Ascending aorta (tissue), 2 donors: ENCODE data around the gene GCAT. TPM values are rescaled to one million over a fixed set of nuclear protein-coding genes. Genes with fewer than 3 reads are reported as not detected.

Source experiments
- DNase-seq, 2 donors: peaks; one replicate each; pipeline ENCODE4 v3.0.0-alpha.2; 2019; ENCODE audit warnings: low spot score in 2 of 2
- H3K27ac ChIP-seq, 2 donors: fragments of 200-600 bp; sonication (generic); one replicate each; pipeline ENCODE4 v1.5.1; 2016 to 2017; ENCODE audit warnings: mild to moderate bottlenecking in 1 of 2
- H3K27me3 ChIP-seq: fragments of 200-600 bp; sonication (generic); one replicate; pipeline ENCODE4 v1.5.1; 2017
- H3K36me3 ChIP-seq, 2 donors: fragments of 200-600 bp; sonication (generic); one replicate each; pipeline ENCODE4 v1.5.1; 2016
- H3K4me1 ChIP-seq, 2 donors: fragments of 200-600 bp; sonication (generic); one replicate each; pipeline ENCODE4 v1.5.1; 2016 to 2017; ENCODE audit warnings: mild to moderate bottlenecking in 1 of 2
- H3K4me3 ChIP-seq, 2 donors: fragments of 200-600 bp; sonication (generic); one replicate each; pipeline ENCODE4 v1.5.1; 2016 to 2017; ENCODE audit warnings: mild to moderate bottlenecking in 1 of 2
- H3K9me3 ChIP-seq, 2 donors: fragments of 200-600 bp; sonication (generic); one replicate each; pipeline ENCODE4 v1.5.1; 2016
- CTCF ChIP-seq, 3 experiments: fragments of 200-600 bp in 2 of 3; fragments of 450-650 bp in 1 of 3; sonication (generic) in 2 of 3; IDR thresholded peaks; one replicate each; pipeline ENCODE4 v1.5.1; 2016 to 2019; ENCODE audit warnings: antibody characterized with exemption in 3 of 3, mild to moderate bottlenecking in 1 of 3, moderate library complexity in 1 of 3
- intact Hi-C: fragments of 100-400 bp; cut with DNase I; formaldehyde crosslinking; loops from one replicate; pipeline ENCODE4 v1.15.1; 2023
- total RNA-seq: library from RNA; depleted of rRNA; stranded (reverse); fragments of >200 nt; gene quantifications from one replicate; pipeline ENCODE4 v1.1.0, GENCODE V29; 2016

GCAT gene
- total RNA-seq, 1 donor from 2014 or later = 4.5 TPM

- peaks cover 6 to 11% of the 10 kb centered on the region in 2 donors for H3K36me3 ChIP-seq
- H3K4me1 ChIP-seq = peaks cover 7 to 15% of the 10 kb centered on the region in 2 donors
- intact Hi-C loops = loop anchor here (2.0 to 10.0 kb wide), 4 partner anchors 37 to 861 kb away; partner anchors contain the start of genes CSNK1E, GCAT, GTPBP1 and JOSD1
- no peak for DNase-seq
- TF ChIP-seq CTCF (IDR thresholded peaks at IDR 0.05) = no peak
- no peaks in the 10 kb centered on the region for H3K27me3 ChIP-seq
- no peaks in the 10 kb centered on the region for H3K9me3 ChIP-seq
- peak overlapping the region; percentile 83 to 84 for H3K27ac ChIP-seq
- H3K4me3 ChIP-seq = peak overlapping the region; percentile 81 to 95
Observed at GRCh38 chr22:37843741-37844089, 36.0 kb downstream of the GCAT start.

- H3K9me3 ChIP-seq = no peaks in the 10 kb centered on the region
- no peak for DNase-seq
- peak overlapping the region; percentile 81 to 95 for H3K4me3 ChIP-seq
- H3K4me1 ChIP-seq = peaks cover 11 to 18% of the 10 kb centered on the region in 2 donors
- H3K36me3 ChIP-seq = peaks cover 0 to under 1% of the 10 kb centered on the region in 2 donors
- H3K27me3 ChIP-seq = no peaks in the 10 kb centered on the region
- no peak for TF ChIP-seq CTCF (IDR thresholded peaks at IDR 0.05)
- intact Hi-C loops = loop anchor here (2.0 to 10.0 kb wide), 4 partner anchors 38 to 860 kb away; partner anchors contain the start of genes CSNK1E, GCAT, GTPBP1 and JOSD1
- H3K27ac ChIP-seq = peak overlapping the region; percentile 81 to 84
Observed at GRCh38 chr22:37844904-37845329, 37.2 kb downstream of the GCAT start.

- no peak overlapping the region for H3K4me3 ChIP-seq
- peaks cover 21 to 26% of the 10 kb centered on the region in 2 donors for H3K4me1 ChIP-seq
- intact Hi-C loops = loop anchor here (10.0 kb wide), 2 partner anchors 468 to 858 kb away; partner anchors contain the start of genes CSNK1E, GTPBP1 and JOSD1
- H3K36me3 ChIP-seq = peaks cover 0 to under 1% of the 10 kb centered on the region in 2 donors
- no peaks in the 10 kb centered on the region for H3K27me3 ChIP-seq
- H3K27ac ChIP-seq = no peak overlapping the region
- DNase-seq = no peak
- H3K9me3 ChIP-seq = no peaks in the 10 kb centered on the region
- TF ChIP-seq CTCF (IDR thresholded peaks at IDR 0.05) = no peak
Observed at GRCh38 chr22:37846433-37846832, 38.7 kb downstream of the GCAT start.

GRCh38 chr22:37848587-37849088 lies 40.9 kb downstream of the GCAT start:
- peaks cover 16 to 17% of the 10 kb centered on the region in 2 donors for H3K4me1 ChIP-seq
- no peak for TF ChIP-seq CTCF (IDR thresholded peaks at IDR 0.05)
- H3K36me3 ChIP-seq = peaks cover 14 to 19% of the 10 kb centered on the region in 2 donors
- peak overlapping the region; percentile 81 to 91 for H3K27ac ChIP-seq
- no peaks in the 10 kb centered on the region for H3K27me3 ChIP-seq
- no peaks in the 10 kb centered on the region for H3K9me3 ChIP-seq
- peak overlapping the region; percentile 73 to 77 for H3K4me3 ChIP-seq
- intact Hi-C loops = loop anchor here (1.0 to 10.0 kb wide), 3 partner anchors 162 to 856 kb away; partner anchors contain the start of genes CSNK1E, GTPBP1, JOSD1 and NOL12
- no peak for DNase-seq

- Histone ChIP-seq H3K4me1 (peaks cover 16 to 17% of the 10 kb centered on the region in 2 donors), H3K9me3 (no peaks in the 10 kb centered on the region), H3K36me3 (peaks cover 16 to 24% of the 10 kb centered on the region in 2 donors), H3K27me3 (no peaks in the 10 kb centered on the region), H3K4me3 (peak within 1 kb of the TSS; percentile 73 to 77), H3K27ac (peak within 1 kb of the TSS; percentile 81 to 91)
- peak; percentile 46 to 92 for DNase-seq
- no peak for TF ChIP-seq CTCF (IDR thresholded peaks at IDR 0.05)
- intact Hi-C loops = loop anchor here (1.0 to 10.0 kb wide), 3 partner anchors 163 to 856 kb away; partner anchors contain the start of genes CSNK1E, GTPBP1, JOSD1 and NOL12
Observed at GRCh38 chr22:37849089-37849751, 41.5 kb downstream of the GCAT start, which contains the start of gene EIF3L. Gene EIF3L, plus strand, starts transcription at chr22:37849419. Its CDS starts 31 bp downstream, at chr22:37849450.
